ENCODE measurements around the gene DNM3. TPM values are rescaled to one million over a fixed set of nuclear protein-coding genes. Genes with fewer than 3 reads are reported as not detected.
A peak's percentile ranks its signal among the peaks of the same experiment; 100 is the strongest.
"Not testable (repeated sequence)": the region's sequence is repeated elsewhere in the genome, so short reads cannot be mapped to it uniquely, and the experiment has no call there.

Gene DNM3
- total RNA-seq, 1 donor from 2014 or later, result 2.1 TPM

DNA sequence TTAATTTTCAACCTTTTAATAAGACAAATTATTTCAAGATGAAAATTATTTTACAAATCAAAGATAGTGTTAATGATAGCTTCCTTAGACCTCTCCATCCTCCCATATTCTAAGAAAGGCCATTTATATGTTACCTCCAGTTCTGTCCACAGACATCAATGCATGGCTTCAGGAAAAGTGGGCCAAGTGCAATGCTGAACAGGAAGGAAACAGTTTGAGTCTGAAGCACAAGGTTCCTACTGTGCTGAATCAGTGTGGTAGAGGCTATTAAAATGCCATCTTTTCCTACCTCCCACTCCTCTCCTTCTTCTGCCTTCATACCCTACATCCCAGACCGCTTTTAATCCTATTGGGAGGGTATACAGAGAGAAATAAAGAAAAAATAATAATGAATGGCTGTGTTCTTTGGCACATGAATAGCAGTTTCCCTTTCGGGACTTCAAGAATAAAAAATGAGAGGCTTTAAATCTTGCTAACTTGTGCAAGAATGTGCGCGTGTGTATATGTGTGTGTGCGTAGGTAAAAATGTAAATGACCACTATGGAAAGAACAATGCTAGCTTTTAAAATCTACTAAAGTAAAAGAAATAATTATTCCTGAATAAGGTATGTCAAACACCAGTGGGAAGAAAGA, 516.6 kb downstream of the DNM3 start:
- no peak for DNase-seq (ENCODE audit: extremely low spot score, unreplicated experiment)
- Mint-ChIP-seq H3K4me3 (peak overlapping the region; percentile 16), H3K4me1 (ENCODE audit: unreplicated experiment) (peaks cover 59% of the 10 kb centered on the region), H3K27ac (no peak overlapping the region), H3K27me3 (no peaks in the 10 kb centered on the region), H3K36me3 (no peaks in the 10 kb centered on the region), H3K9me3 (peaks cover 4% of the 10 kb centered on the region)
- TF ChIP-seq, protein P1, sequence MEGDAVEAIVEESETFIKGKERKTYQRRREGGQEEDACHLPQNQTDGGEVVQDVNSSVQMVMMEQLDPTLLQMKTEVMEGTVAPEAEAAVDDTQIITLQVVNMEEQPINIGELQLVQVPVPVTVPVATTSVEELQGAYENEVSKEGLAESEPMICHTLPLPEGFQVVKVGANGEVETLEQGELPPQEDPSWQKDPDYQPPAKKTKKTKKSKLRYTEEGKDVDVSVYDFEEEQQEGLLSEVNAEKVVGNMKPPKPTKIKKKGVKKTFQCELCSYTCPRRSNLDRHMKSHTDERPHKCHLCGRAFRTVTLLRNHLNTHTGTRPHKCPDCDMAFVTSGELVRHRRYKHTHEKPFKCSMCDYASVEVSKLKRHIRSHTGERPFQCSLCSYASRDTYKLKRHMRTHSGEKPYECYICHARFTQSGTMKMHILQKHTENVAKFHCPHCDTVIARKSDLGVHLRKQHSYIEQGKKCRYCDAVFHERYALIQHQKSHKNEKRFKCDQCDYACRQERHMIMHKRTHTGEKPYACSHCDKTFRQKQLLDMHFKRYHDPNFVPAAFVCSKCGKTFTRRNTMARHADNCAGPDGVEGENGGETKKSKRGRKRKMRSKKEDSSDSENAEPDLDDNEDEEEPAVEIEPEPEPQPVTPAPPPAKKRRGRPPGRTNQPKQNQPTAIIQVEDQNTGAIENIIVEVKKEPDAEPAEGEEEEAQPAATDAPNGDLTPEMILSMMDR (conservative IDR thresholded peaks at IDR 0.05), result no peak

DNA sequence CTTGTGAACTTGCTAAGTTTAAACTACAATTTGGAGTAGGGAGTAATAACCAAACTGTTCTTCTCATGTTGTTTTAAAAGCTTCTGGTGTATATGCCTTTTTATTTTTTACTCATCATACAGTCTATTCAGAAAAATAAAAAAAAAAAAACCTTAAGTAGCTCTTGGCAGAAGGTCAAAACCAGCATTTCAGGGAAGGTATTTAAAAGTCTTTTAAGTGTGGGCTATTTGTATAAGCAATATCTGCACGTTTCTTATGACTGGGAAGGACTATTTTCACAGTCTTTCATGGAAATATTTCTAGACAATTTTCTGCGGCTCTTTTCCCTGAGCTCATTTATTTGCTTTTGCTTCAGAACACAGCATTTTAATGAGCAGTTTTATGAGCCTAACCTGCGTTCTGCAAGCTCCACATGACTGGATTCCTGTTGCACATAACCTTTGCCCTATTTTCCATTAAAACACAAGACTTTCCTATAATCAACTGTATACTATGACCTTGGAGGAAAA, 518.2 kb downstream of the DNM3 start:
- TF ChIP-seq, protein P1 (conservative IDR thresholded peaks at IDR 0.05), result no peak
- no peaks in the 10 kb centered on the region for H3K27me3 Mint-ChIP-seq
- H3K36me3 Mint-ChIP-seq, result no peaks in the 10 kb centered on the region
- peaks cover 1% of the 10 kb centered on the region for H3K9me3 Mint-ChIP-seq
- DNase-seq (ENCODE audit: extremely low spot score, unreplicated experiment), result no peak
- H3K4me1 Mint-ChIP-seq (ENCODE audit: unreplicated experiment), result peaks cover 55% of the 10 kb centered on the region
- peak overlapping the region; percentile 72 for H3K27ac Mint-ChIP-seq
- H3K4me3 Mint-ChIP-seq, result peak overlapping the region; percentile 27

DNA sequence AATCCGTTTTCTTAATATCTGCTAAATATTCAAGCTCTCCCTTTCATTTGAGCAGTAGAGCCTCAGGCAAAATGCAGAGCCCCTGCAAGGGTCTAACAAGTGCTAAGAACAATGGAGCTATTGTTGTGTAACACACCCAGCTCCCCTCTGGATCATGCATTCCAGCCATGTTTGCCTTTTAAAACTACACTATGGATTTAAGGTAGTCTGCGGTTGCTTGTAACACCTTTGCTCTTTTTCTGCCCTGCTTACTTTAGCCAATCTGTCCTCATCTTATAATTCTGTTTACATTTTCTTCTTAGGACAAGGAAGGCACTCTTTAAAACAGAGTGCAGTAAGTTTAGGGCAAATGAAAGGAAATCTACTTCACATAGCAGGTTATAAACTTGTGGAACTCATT, 519.2 kb downstream of the DNM3 start:
- no peak for DNase-seq (ENCODE audit: extremely low spot score, unreplicated experiment)
- peaks cover 49% of the 10 kb centered on the region for H3K4me1 Mint-ChIP-seq (ENCODE audit: unreplicated experiment)
- peak overlapping the region; percentile 79 for H3K27ac Mint-ChIP-seq
- H3K27me3 Mint-ChIP-seq, result no peaks in the 10 kb centered on the region
- TF ChIP-seq, protein P1 (conservative IDR thresholded peaks at IDR 0.05), result no peak
- no peaks in the 10 kb centered on the region for H3K9me3 Mint-ChIP-seq
- no peaks in the 10 kb centered on the region for H3K36me3 Mint-ChIP-seq
- peak overlapping the region; percentile 41 for H3K4me3 Mint-ChIP-seq

DNA sequence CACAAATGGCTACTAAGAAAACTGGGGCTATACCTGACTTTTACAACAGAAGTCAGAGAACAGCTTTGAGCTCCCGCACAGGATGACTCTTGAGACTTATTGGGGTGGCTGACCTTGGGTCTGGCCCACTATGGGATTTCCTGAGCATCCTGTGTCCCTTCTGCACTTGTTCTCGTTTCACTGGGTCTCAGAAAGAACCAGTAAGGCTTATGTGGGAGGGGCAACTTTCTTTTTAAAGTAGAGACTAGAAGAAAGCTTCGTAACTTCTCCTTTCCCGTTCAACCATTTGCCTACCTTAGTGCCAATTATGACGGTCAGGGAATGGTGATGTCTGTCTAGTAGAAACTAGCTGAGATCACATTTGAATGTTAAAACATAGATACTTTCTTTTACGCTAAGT, 519.7 kb downstream of the DNM3 start:
- Mint-ChIP-seq H3K4me1 (ENCODE audit: unreplicated experiment) (peaks cover 45% of the 10 kb centered on the region), H3K4me3 (no peak overlapping the region), H3K36me3 (no peaks in the 10 kb centered on the region), H3K9me3 (no peaks in the 10 kb centered on the region), H3K27ac (no peak overlapping the region), H3K27me3 (no peaks in the 10 kb centered on the region)
- TF ChIP-seq, protein P1 (conservative IDR thresholded peaks at IDR 0.05), result no peak
- DNase-seq (ENCODE audit: extremely low spot score, unreplicated experiment), result no peak

DNA sequence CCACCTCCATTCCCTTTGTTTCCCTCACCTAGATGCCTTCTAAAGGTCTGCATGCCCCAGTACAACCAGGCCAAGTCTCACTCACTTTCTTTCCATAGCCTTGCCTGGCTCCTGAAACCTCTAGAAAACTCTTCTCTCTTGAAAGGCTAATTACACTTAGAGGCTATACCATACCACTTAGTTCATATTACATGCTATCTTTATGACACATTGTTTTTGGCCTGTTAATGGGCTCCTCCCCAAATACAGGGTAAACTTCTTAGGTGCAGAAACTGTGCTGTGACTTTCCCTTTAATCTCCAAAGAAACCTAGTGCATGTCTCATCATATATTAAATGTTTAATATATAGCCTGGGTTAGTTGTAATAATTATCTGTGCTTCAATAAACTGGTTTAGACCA, 522.6 kb downstream of the DNM3 start:
- no peaks in the 10 kb centered on the region for H3K27me3 Mint-ChIP-seq
- H3K9me3 Mint-ChIP-seq, result no peaks in the 10 kb centered on the region
- no peak overlapping the region for H3K4me3 Mint-ChIP-seq
- TF ChIP-seq, protein P1 (conservative IDR thresholded peaks at IDR 0.05), result no peak
- H3K27ac Mint-ChIP-seq, result no peak overlapping the region
- peaks cover 6% of the 10 kb centered on the region for H3K36me3 Mint-ChIP-seq
- no peak for DNase-seq (ENCODE audit: extremely low spot score, unreplicated experiment)
- H3K4me1 Mint-ChIP-seq (ENCODE audit: unreplicated experiment), result peaks cover 22% of the 10 kb centered on the region

DNA sequence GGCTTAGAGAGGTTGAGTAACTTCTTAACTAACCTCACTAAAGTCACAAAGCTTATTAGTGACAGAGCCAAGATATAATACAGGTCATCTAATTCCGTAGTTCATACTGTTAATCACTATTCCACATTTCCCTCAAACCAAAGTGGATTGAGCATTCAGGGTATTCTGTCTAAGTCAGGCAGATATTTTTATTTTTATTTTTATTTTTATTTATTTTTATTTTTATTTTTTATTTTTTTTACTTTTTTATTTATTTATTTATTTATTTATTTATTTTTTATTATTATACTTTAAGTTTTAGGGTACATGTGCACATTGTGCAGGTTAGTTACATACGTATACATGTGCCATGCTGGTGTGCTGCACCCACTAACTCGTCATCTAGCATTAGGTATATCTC, 530.3 kb downstream of the DNM3 start:
- not testable (repeated sequence) for H3K36me3 Mint-ChIP-seq; H3K9me3 Mint-ChIP-seq; H3K27ac Mint-ChIP-seq; DNase-seq (ENCODE audit: extremely low spot score, unreplicated experiment); H3K27me3 Mint-ChIP-seq; H3K4me3 Mint-ChIP-seq; H3K4me1 Mint-ChIP-seq (ENCODE audit: unreplicated experiment)
